Measurements from ENCODE around the gene IFT25. TPM values are rescaled to one million over a fixed set of nuclear protein-coding genes. Genes with fewer than 3 reads are reported as not detected.

Gene IFT25
- total and polyA plus RNA-seq, 2 experiments from 2014 or later: 28.2 to 109 TPM

- TF ChIP-seq, protein P1, sequence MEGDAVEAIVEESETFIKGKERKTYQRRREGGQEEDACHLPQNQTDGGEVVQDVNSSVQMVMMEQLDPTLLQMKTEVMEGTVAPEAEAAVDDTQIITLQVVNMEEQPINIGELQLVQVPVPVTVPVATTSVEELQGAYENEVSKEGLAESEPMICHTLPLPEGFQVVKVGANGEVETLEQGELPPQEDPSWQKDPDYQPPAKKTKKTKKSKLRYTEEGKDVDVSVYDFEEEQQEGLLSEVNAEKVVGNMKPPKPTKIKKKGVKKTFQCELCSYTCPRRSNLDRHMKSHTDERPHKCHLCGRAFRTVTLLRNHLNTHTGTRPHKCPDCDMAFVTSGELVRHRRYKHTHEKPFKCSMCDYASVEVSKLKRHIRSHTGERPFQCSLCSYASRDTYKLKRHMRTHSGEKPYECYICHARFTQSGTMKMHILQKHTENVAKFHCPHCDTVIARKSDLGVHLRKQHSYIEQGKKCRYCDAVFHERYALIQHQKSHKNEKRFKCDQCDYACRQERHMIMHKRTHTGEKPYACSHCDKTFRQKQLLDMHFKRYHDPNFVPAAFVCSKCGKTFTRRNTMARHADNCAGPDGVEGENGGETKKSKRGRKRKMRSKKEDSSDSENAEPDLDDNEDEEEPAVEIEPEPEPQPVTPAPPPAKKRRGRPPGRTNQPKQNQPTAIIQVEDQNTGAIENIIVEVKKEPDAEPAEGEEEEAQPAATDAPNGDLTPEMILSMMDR (conservative IDR thresholded peaks at IDR 0.05; ENCODE audit: low read depth in 2 of 2): no peak
- TF ChIP-seq EZH2phosphoT487 (IDR thresholded peaks at IDR 0.05; ENCODE audit: unreplicated experiment): no peak
- TF ChIP-seq JUNB (IDR thresholded peaks at IDR 0.05; ENCODE audit: unreplicated experiment): no peak
These were observed 22.1 kb upstream of the IFT25 start (continued) for GRCh38 chr1:53967409-53968124.

DNA sequence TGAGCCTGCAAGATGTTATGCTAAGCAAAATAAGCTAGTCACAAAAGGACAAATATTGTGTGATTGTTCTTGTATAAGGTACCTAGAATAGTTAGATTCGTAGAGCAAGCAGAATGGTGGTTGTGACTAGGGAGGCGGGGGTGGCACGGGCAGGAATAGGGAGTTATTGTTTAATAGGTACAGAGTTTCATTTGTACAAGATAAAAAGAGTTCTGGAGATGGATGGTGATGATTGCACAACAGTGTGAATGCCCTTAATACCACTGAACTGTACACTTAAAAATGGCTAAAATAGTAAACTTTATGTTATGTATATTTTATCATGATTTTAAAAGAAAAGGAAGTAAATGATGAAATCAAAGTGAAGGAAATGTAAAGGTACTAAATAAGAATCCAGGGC lies 21.3 kb upstream of the IFT25 start:
- Histone ChIP-seq H3K27me3 (ENCODE audit: insufficient read depth) (no peaks in the 10 kb centered on the region), H3K4me1 (ENCODE audit: insufficient read depth) (no peaks in the 10 kb centered on the region), H3K36me3 (ENCODE audit: insufficient read depth) (peaks cover 43% of the 10 kb centered on the region), H3K4me3 (no peak overlapping the region), H3F3A (replicated peaks; ENCODE audit: low read depth) (no peaks in the 10 kb centered on the region), H4K20me1 (replicated peaks; ENCODE audit: insufficient read depth) (peaks cover 10% of the 10 kb centered on the region), H2AFZ (no peak overlapping the region), H3K27ac (ENCODE audit: low read depth) (no peak overlapping the region), H3K9me2 (ENCODE audit: insufficient read depth) (no peaks in the 10 kb centered on the region), H3K79me2 (replicated peaks; ENCODE audit: insufficient read depth) (no peaks in the 10 kb centered on the region), H3K4me2 (no peak overlapping the region)
- peaks cover 6% of the 10 kb centered on the region for H3K27me3 Mint-ChIP-seq (ENCODE audit: insufficient read depth, low read depth, poor library complexity)
- ATAC-seq (no peak), DNase-seq (ENCODE audit: low spot score) (no peak)
- H3K27ac Mint-ChIP-seq: no peak overlapping the region
- H3K4me1 Mint-ChIP-seq: peaks cover 9% of the 10 kb centered on the region
- no peaks in the 10 kb centered on the region for H3K9me3 Mint-ChIP-seq
- no peak overlapping the region for H3K4me3 Mint-ChIP-seq
- peaks cover 53% of the 10 kb centered on the region for H3K36me3 Mint-ChIP-seq (ENCODE audit: low read depth)
- TF ChIP-seq, protein P2, sequence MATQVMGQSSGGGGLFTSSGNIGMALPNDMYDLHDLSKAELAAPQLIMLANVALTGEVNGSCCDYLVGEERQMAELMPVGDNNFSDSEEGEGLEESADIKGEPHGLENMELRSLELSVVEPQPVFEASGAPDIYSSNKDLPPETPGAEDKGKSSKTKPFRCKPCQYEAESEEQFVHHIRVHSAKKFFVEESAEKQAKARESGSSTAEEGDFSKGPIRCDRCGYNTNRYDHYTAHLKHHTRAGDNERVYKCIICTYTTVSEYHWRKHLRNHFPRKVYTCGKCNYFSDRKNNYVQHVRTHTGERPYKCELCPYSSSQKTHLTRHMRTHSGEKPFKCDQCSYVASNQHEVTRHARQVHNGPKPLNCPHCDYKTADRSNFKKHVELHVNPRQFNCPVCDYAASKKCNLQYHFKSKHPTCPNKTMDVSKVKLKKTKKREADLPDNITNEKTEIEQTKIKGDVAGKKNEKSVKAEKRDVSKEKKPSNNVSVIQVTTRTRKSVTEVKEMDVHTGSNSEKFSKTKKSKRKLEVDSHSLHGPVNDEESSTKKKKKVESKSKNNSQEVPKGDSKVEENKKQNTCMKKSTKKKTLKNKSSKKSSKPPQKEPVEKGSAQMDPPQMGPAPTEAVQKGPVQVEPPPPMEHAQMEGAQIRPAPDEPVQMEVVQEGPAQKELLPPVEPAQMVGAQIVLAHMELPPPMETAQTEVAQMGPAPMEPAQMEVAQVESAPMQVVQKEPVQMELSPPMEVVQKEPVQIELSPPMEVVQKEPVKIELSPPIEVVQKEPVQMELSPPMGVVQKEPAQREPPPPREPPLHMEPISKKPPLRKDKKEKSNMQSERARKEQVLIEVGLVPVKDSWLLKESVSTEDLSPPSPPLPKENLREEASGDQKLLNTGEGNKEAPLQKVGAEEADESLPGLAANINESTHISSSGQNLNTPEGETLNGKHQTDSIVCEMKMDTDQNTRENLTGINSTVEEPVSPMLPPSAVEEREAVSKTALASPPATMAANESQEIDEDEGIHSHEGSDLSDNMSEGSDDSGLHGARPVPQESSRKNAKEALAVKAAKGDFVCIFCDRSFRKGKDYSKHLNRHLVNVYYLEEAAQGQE (IDR thresholded peaks at IDR 0.05; ENCODE audit: unreplicated experiment): no peak
- TF ChIP-seq EZH2phosphoT487 (IDR thresholded peaks at IDR 0.05; ENCODE audit: unreplicated experiment) (no peak), NANOG (IDR thresholded peaks at IDR 0.05; ENCODE audit: borderline replicate concordance) (no peak), JUNB (IDR thresholded peaks at IDR 0.05; ENCODE audit: unreplicated experiment) (no peak), EZH2 (IDR thresholded peaks at IDR 0.05; ENCODE audit: low read depth, unreplicated experiment) (no peak), ZNF114 (CRISPR knock-in tag; IDR thresholded peaks at IDR 0.05) (no peak), ZNF331 (CRISPR knock-in tag; IDR thresholded peaks at IDR 0.05; ENCODE audit: low read depth) (no peak), ZNF462 (CRISPR knock-in tag; IDR thresholded peaks at IDR 0.05) (no peak)
- TF ChIP-seq, protein P1 (conservative IDR thresholded peaks at IDR 0.05; ENCODE audit: low read depth in 2 of 2): no peak

All from GM23338 (cell line).